Cardiac fibroblast (primary cell): Measurements from ENCODE around the gene RIT2.

ENCODE experiments used
- DNase-seq, 2 donors: peaks; one replicate each; pipeline versions ENCODE4 v3.0.0 to v3.0.0-alpha.2; 2010; ENCODE audit warnings: low read depth in 2 of 2
- H3K4me3 ChIP-seq, 2 donors: replicated peaks in 1 of 2; 1 replicate in 1 of 2; 2 replicates in 1 of 2; pipeline ENCODE4 v1.5.1; 2011; ENCODE audit warnings: low read depth in 2 of 2, low read length in 2 of 2, mild to moderate bottlenecking in 2 of 2, moderate library complexity in 1 of 2
- CTCF ChIP-seq: IDR thresholded peaks from one replicate; pipeline ENCODE4 v1.5.1; 2011; ENCODE audit warnings: low read depth, mild to moderate bottlenecking, low read length, inconsistent platforms

Gene RIT2

GRCh38 chr18:42976869-42977590 is 138.5 kb downstream of the RIT2 start:
- DNase-seq, result no peak
- TF ChIP-seq CTCF, result no peak
- no peak overlapping the region for H3K4me3 ChIP-seq

- DNase-seq, result no peak
- no peak overlapping the region for H3K4me3 ChIP-seq
- no peak for TF ChIP-seq CTCF
These were observed 146.1 kb downstream of the RIT2 start for GRCh38 chr18:42969366-42969765.

- TF ChIP-seq CTCF, result no peak
- no peak overlapping the region for H3K4me3 ChIP-seq
- no peak for DNase-seq
These were observed 154.2 kb downstream of the RIT2 start for GRCh38 chr18:42961298-42961697.

GRCh38 chr18:42959528-42959927 is 156.0 kb downstream of the RIT2 start:
- TF ChIP-seq CTCF, result no peak
- no peak overlapping the region for H3K4me3 ChIP-seq
- no peak for DNase-seq

GRCh38 chr18:42958353-42958752 is 157.1 kb downstream of the RIT2 start:
- H3K4me3 ChIP-seq, result no peak overlapping the region
- DNase-seq, result no peak
- TF ChIP-seq CTCF, result no peak

GRCh38 chr18:42956287-42956686 is 159.2 kb downstream of the RIT2 start:
- no peak for DNase-seq
- TF ChIP-seq CTCF, result no peak
- H3K4me3 ChIP-seq, result no peak overlapping the region

- no peak overlapping the region for H3K4me3 ChIP-seq
- no peak for TF ChIP-seq CTCF
- DNase-seq, result no peak
These were observed 160.6 kb downstream of the RIT2 start for GRCh38 chr18:42954887-42955286.
